GM18507 (cell line): ENCODE measurements around the gene TSHZ2.

Source experiments
- DNase-seq: peaks from one replicate; pipeline ENCODE4 v3.0.0; 2011; ENCODE audit warnings: low read depth; ENCODE audit not compliant: insufficient read length; ENCODE audit errors: extremely low spot score
- FAIRE-seq: peaks from 2 replicates; lab custom pipeline; 2011; peaks lifted over from hg19 to GRCh38; lab: Jason Lieb, UNC

Gene TSHZ2

DNA sequence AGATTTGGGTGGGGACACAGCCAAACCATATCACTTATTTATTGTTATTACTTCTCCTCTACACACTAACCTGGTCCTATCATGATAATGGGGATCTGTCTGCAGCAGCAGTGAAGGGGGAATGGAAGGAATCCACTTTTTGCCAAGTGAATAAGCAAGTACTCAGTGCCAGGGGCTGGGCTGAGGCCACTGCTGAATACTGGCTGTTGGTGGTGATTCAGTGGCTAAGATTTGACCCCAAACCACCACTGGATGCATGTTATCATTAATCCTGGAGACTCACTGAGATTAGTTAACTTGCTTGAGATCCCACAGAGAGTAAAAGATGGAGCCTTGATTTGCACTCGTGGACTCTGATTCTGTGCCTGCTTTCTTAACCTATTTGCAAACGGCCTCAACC lies 127.7 kb downstream of the TSHZ2 start:
- no peak for DNase-seq
- no peak for FAIRE-seq

GRCh38 chr20:53100476-53100911 lies 128.3 kb downstream of the TSHZ2 start:
- DNase-seq (no peak), FAIRE-seq (no peak)

GRCh38 chr20:53101992-53102760 lies 130.0 kb downstream of the TSHZ2 start:
- FAIRE-seq: no peak
- DNase-seq: no peak

- FAIRE-seq (no peak), DNase-seq (no peak)
Measured at GRCh38 chr20:53103124-53103523, 131.0 kb downstream of the TSHZ2 start.

- FAIRE-seq (no peak), DNase-seq (no peak)
Measured at GRCh38 chr20:53104884-53105283, 132.7 kb downstream of the TSHZ2 start.

- DNase-seq (no peak), FAIRE-seq (no peak)
Measured at GRCh38 chr20:53116733-53117132, 144.6 kb downstream of the TSHZ2 start.

DNA sequence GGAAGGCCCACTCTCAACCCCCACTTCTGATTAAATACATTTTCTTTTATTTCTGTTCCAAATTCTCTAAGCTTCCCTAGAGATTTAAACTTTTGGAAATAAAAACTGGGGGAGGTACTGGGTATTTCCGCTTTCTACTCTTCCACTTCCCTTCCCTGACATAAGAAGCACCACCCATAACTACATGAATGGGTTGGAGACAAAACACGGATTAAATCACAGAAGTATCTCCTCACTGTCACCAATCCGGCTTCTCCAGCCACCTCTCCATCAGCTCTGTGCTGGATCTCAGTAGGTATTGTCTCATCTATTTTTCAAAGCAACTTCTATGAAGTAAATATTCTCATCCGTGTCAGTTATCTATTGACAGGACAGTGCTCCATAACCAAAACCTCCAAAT lies 150.7 kb downstream of the TSHZ2 start:
- no peak for DNase-seq
- FAIRE-seq: no peak

DNA sequence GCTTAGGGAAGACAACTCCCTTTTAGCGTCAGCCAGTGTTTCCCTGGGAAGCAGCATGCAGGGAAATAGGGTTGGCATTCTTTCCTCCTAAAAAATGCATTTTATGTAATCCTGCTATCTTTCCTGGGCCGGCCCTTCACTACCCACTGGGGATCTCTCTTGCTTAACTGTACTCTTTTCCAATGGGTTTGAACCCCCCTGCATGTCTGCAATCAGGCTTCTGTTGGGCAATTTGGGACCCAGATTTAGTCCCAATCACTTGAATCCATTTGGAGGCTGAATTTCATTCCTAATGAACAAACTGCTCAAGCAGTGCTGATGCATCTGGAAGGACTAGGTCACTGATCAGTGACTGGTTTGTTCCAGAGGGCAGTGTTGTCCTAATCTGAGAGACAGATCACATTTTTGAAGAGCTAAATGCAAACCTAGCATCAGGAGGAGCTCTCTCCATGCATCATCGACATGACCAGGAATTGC lies 152.0 kb downstream of the TSHZ2 start:
- DNase-seq (no peak), FAIRE-seq (no peak)

GRCh38 chr20:53124803-53125202 lies 152.6 kb downstream of the TSHZ2 start:
- no peak for FAIRE-seq
- DNase-seq: no peak

- no peak for FAIRE-seq
- no peak for DNase-seq
Measured at GRCh38 chr20:53126185-53126584, 154.0 kb downstream of the TSHZ2 start.

DNA sequence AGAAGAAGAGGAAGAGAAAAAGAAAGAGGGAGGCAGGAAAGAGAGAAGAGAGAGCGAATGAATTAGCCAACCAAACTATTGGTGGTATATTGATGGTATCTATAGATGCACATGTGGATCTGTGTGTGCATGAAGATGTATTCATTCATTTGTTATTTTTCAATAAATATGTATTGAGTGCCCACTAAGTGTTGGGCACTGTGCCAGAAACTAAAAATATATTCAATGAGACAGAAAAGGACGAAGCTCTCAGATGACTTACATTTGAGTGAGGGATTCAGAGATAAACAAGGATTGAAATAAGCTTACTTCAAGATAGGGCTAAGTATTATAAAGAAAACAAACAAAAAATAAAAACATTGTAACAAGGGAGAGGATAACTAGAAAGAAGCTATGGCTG lies 154.9 kb downstream of the TSHZ2 start:
- no peak for DNase-seq
- no peak for FAIRE-seq

- FAIRE-seq: no peak
- DNase-seq: no peak
Measured at GRCh38 chr20:53128004-53128403, 155.8 kb downstream of the TSHZ2 start.

- DNase-seq (no peak), FAIRE-seq (no peak)
Measured at GRCh38 chr20:53129563-53129962, 157.4 kb downstream of the TSHZ2 start.

DNA sequence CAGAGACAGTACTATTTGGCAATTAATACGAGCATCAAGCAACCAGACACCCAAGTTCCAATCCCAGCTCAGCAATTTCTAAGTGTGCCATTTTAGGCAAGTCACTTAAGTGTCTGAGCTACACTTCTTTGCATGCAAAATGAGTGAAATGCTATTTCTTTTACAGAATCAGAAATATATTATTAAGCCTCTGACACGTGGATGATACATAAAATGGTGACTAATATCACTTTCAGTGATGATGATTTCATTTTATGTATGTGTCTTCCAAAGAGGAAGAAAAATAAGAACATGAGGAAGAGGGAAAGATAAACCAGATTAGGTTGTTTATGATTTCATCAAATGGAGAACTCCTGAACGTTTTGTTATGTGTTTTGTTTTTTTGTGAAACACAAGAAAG lies 158.6 kb downstream of the TSHZ2 start:
- DNase-seq (no peak), FAIRE-seq (no peak)

GRCh38 chr20:53133125-53133524 lies 161.0 kb downstream of the TSHZ2 start:
- FAIRE-seq (no peak), DNase-seq (no peak)

GRCh38 chr20:53133628-53134027 lies 161.5 kb downstream of the TSHZ2 start:
- no peak for FAIRE-seq
- no peak for DNase-seq

GRCh38 chr20:53136473-53136872 lies 164.3 kb downstream of the TSHZ2 start:
- no peak for FAIRE-seq
- DNase-seq: no peak

DNA sequence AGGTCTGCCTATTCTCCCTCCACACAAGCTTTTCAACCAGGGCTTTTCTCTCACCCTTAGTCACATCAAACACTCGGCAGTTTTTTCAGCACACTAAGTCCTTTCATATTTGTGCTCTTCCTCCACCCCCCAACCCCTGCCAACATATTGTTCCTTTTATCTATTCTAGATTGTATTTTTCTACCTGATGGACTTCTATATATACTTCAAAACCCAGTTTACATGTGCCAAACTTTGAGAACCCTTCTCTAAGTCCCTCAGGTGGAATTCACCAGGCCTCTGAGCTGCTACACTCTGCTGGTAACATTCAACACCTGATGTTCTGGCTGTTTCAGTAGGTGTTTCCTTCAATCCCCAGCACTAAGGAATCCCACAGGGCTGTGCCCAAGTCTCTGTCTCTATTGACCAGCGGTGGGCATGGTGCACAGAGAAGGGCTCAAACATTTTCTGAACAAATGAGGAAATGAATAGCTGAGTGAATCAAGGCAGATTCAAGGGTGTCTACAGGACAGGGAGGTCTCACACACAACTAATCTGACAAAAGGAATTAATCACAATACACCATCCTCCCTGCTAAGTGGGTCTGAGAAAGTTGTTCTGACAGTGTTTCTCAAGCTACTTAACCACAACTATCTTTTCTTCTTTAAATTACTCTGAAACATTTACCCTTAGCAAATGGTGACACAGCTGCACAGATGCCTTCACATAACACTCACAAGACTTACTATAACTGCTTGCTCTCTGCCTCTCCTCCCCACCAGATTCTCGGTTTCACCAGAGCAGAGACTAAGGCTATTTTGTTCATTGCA lies 166.5 kb downstream of the TSHZ2 start:
- no peak for DNase-seq

DNA sequence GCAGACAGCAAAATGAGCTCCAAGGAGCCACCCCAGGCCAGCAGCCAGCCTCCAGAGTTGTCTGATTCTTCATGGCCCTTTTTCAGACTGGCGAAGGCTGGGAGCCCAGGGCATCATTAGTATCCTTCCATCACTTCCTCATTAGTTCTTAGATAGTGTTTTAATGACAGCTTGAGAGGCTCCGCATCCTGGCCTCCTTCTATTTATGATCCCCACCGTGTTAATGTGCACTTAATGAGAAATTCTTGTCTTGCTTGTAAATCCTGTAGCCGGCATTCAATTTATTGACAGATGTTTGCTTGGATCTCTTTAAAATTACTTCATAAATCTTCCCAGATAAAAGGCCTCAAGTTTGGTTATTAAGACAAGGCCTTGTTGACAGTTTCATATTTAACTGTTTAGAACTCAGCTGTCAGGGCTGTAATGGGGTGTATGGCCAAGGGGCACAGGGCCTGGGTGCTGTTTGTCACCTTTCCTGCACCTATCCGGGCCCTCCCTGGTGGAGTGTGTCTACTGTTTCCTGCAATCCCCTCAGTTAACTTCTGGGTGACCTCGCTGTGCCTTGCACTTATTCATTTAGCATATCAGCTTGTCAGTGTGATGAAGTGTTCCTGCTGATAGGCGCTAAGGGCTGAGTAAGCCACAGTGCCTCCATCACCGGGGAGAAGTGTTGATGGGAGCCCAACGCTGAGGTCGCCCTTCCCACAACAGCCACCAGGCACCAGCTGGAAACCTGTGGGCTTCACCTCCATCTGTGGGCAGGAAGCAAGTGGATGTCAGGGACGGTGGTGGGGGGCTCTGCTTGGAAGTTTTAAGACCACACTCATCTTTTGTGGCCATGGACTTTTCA lies 169.3 kb downstream of the TSHZ2 start:
- FAIRE-seq (no peak), DNase-seq (no peak)

More for the DNA sequence above, 166.5 kb downstream of the TSHZ2 start:
- no peak for FAIRE-seq
